Small intestine (tissue), 7 donors: Measurements from ENCODE around the gene SLC45A1. TPM values are rescaled to one million over a fixed set of nuclear protein-coding genes. Genes with fewer than 3 reads are reported as not detected.
A peak's percentile ranks its signal among the peaks of the same experiment; 100 is the strongest.

Experiments used
- DNase-seq, 2 donors: peaks; one replicate each; pipeline versions ENCODE4 v3.0.0 to v3.0.0-alpha.2; 2013
- FAIRE-seq: peaks from 2 replicates; lab custom pipeline; 2012; peaks lifted over from hg19 to GRCh38; lab: Jason Lieb, UNC
- H3K27ac ChIP-seq, 3 donors: one replicate each; pipeline ENCODE4 v1.5.1; 2013; ENCODE audit warnings: low read length in 2 of 3, mild to moderate bottlenecking in 2 of 3, control low read depth in 1 of 3, inconsistent platforms in 1 of 3, low read depth in 1 of 3, moderate library complexity in 1 of 3
- H3K27me3 ChIP-seq, 3 donors: one replicate each; pipeline ENCODE4 v1.6.1; 2013; ENCODE audit warnings: low read length in 3 of 3, inconsistent platforms in 1 of 3; ENCODE audit not compliant: control insufficient read depth in 3 of 3, insufficient read depth in 3 of 3
- H3K36me3 ChIP-seq, 3 donors: one replicate each; pipeline ENCODE4 v1.6.1; 2013; ENCODE audit warnings: low read length in 3 of 3, inconsistent platforms in 1 of 3, low read depth in 1 of 3, mild to moderate bottlenecking in 1 of 3, moderate library complexity in 1 of 3; ENCODE audit not compliant: control insufficient read depth in 3 of 3, insufficient read depth in 2 of 3
- H3K4me1 ChIP-seq, 3 donors: one replicate each; pipeline ENCODE4 v1.6.1; 2013; ENCODE audit warnings: low read length in 2 of 3, inconsistent platforms in 1 of 3, low read depth in 1 of 3, mild to moderate bottlenecking in 1 of 3, moderate library complexity in 1 of 3; ENCODE audit not compliant: control insufficient read depth in 3 of 3, insufficient read depth in 2 of 3
- H3K4me3 ChIP-seq, 3 donors: one replicate each; pipeline ENCODE4 v1.5.1; 2013; ENCODE audit warnings: low read length in 3 of 3, control low read depth in 1 of 3, inconsistent platforms in 1 of 3, low read depth in 1 of 3, mild to moderate bottlenecking in 1 of 3, moderate library complexity in 1 of 3
- H3K9me3 ChIP-seq, 2 donors: one replicate each; pipeline ENCODE4 v1.6.1; 2013; ENCODE audit warnings: low read depth in 1 of 2, low read length in 1 of 2; ENCODE audit not compliant: control insufficient read depth in 2 of 2, insufficient read depth in 1 of 2
- WGBS, 3 donors: extraction: QIAGEN DNeasy Blood & Tissue Kit; methylation state at CpG; one replicate each; pipeline ENCODE4 v1.1.7; 2013; 5-methylcytosine and 5-hydroxymethylcytosine counted together
- polyA plus RNA-seq, 4 donors: library from polyadenylated mRNA; stranded (reverse) in 3 of 4; unstranded in 1 of 4; fragments of 200-250 nt in 3 of 4; fragments of 120-200 nt in 1 of 4; gene quantifications; one replicate each; pipeline versions ENCODE4 v1.2.1 to v1.2.3, GENCODE V29; 2013
- donor health status: healthy with polysubstance abuse.
- donor health status: control.
- donor health status: control.
- donor health status: Bipolar disorder and iron deficiency.
- donor health status: healthy.

The SLC45A1 gene
- polyA plus RNA-seq, 4 donors: 0.58 to 2.4 TPM; not detected in 2

DNA sequence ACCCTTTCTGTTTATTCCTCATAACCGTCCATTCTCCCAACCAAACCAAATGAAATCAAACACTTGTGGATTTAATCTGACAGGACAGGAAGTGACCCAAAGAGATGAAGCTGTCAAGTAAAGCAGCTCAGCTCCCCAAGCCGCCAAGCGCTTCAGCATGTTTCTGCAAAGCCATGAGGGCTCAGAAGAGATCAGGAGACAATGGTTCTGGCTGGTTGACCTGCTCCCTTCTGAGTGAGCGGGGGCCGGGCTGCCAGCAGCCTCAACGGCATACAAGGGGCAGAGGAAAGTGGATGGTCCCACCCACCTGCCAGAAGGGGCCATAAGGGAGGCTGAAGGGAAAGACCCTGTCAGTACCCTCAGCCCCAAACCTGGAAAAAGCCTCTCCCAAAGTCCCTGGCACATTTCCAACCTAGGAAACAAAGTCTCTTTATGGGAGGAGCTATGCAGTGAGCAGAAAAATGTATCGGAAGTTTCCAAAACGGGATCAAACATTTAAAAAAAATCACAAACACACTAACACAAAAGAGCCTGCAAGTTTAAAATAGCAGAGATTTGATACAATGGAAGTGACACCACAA is 45.4 kb downstream of the SLC45A1 start:
- no peak for FAIRE-seq
- Histone ChIP-seq H3K27ac (peak overlapping the region in 1 of 3 donors; percentile 7), H3K36me3 (peaks cover 23 to 88% (median 42%) of the 10 kb centered on the region in 3 donors)

DNA sequence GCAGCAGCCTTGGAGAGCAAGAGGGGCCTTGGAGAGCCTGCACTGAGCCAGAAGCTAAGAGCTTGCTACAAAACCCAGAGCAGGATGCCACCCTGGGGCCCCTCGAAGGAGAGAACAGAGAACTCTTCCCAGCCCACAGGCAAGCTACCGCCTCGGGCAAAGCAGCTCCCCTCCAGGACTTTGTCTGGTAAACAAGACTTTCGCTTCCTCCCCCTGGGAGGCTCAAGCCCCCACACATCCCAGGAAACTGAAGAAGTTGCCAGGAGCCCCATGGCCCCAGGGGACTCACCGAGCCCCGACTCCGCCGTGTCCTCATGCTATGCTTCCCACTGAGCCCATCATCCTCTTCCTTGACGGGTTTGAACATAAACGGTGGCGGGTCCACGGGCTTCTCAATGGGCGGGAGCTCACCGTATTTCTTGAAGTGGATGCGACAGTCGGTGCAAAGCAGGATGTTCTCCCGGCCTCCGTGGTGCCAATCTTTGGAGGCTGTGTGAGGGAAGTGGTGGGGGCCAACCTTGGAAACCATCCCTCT is 45.9 kb downstream of the SLC45A1 start:
- WGBS, 3 donors: 66 to 80% (median 79%) methylated on average over 18 of the region's 18 CpGs
- H3K4me1 ChIP-seq: peaks cover 2 to 19% (median 10%) of the 10 kb centered on the region in 3 donors
- H3K9me3 ChIP-seq: no peaks in the 10 kb centered on the region
- no peak for FAIRE-seq
- no peak overlapping the region for H3K4me3 ChIP-seq
- peaks cover 23 to 84% (median 41%) of the 10 kb centered on the region in 3 donors for H3K36me3 ChIP-seq
- H3K27me3 ChIP-seq: no peaks in the 10 kb centered on the region
- H3K27ac ChIP-seq: peak overlapping the region in 1 of 3 donors; percentile 47
- DNase-seq: no peak

More for the DNA sequence above, 45.4 kb downstream of the SLC45A1 start:
- no peaks in the 10 kb centered on the region for H3K27me3 ChIP-seq
- 63 to 68% (median 67%) methylated on average over 8 of the region's 8 CpGs for WGBS, 3 donors
- peaks cover 2 to 19% (median 10%) of the 10 kb centered on the region in 3 donors for H3K4me1 ChIP-seq
- H3K4me3 ChIP-seq: no peak overlapping the region
- H3K9me3 ChIP-seq: no peaks in the 10 kb centered on the region
- peak in 1 of 2 donors; percentile 32 for DNase-seq

DNA sequence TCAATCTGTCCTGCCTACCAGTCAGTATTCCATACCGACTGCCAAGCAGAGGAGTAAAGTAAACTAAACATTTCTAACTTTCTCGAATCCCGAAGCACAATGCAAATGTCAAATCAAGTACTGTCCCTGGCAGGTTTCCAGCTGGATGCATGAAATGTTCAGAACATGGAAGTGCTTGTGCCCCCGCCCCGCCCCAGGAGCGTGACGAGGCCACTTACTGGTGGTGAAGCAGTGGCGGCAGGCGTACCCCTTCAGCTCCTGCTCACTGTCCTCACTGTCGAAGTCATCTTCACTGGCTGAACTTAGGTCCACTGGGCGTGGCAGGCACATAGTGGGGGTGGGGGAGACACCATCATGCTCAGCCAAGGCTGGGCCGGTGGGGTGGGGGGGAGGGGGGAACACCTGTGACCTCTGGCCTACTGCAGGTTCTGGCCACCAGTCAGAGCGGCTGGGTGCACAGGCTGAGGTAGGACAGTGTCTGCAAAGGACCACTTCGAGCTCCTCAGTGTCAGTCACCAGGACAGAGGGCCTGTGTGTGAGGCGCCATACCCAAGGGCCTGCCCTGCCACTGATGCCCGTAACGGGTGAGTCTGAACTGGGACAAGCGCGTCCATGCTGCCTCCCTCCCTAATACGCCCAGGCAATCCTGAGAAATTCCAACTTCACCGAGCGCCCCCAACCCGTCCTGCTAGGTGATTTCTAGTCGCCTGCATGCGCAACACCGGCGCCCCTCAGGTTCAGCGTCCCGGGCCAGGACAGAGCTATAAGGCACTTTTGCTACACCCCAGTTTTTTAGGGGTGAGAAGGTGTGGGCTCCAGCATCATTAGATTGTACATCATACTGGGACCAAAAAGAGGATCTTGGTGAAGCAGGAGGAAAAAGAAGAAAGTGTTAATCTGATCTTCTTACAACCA is 46.9 kb downstream of the SLC45A1 start:
- Histone ChIP-seq H3K27me3 (no peaks in the 10 kb centered on the region), H3K9me3 (no peaks in the 10 kb centered on the region), H3K4me3 (no peak overlapping the region), H3K27ac (peak overlapping the region in 1 of 3 donors; percentile 62), H3K36me3 (peaks cover 23 to 76% (median 31%) of the 10 kb centered on the region in 3 donors), H3K4me1 (peaks cover 2 to 19% (median 10%) of the 10 kb centered on the region in 3 donors)
- no peak for DNase-seq
- WGBS, 3 donors: 78 to 86% (median 79%) methylated on average over 28 to 29 of the region's 29 CpGs
- no peak for FAIRE-seq

DNA sequence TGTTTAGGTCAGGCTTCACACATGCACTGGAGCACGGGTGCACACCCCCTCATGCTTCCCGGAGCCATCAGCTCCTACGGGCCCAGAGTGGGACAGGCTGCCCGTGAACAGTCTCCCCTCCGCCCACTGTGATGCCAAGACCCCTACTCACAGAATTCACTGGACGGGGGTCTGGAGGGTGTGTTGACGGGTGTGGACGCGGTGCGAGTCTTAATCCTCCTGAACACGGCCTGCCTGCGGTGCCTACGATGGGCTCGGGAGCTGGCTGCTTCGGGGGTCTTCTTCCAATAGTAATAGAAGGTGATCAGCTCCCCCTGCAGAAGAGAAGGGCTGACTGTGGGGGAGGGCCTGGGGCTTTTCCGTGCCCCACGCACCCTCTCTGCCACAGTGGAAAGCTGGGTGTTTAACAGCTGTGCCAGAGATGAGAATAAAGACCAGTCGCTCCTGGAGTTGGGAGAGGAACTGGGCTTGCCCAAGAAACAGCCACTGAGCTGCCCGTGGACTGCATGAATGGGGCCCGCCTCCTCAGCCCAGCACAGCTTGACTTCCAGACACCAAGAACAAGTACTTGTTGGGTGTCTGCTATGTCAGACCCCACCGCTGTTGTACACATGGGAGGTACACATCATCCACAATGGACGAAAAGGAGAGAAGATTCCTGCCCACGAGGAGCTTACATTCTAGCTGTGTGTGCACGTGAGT is 47.9 kb downstream of the SLC45A1 start:
- H3K27ac ChIP-seq: no peak overlapping the region
- DNase-seq: no peak
- FAIRE-seq: no peak
- peaks cover 21 to 67% (median 24%) of the 10 kb centered on the region in 3 donors for H3K36me3 ChIP-seq
- H3K9me3 ChIP-seq: no peaks in the 10 kb centered on the region
- no peaks in the 10 kb centered on the region for H3K27me3 ChIP-seq
- peaks cover 2 to 29% (median 10%) of the 10 kb centered on the region in 3 donors for H3K4me1 ChIP-seq
- H3K4me3 ChIP-seq: no peak overlapping the region
- WGBS, 3 donors: 92 to 94% (median 93%) methylated on average over 24 of the region's 24 CpGs

DNA sequence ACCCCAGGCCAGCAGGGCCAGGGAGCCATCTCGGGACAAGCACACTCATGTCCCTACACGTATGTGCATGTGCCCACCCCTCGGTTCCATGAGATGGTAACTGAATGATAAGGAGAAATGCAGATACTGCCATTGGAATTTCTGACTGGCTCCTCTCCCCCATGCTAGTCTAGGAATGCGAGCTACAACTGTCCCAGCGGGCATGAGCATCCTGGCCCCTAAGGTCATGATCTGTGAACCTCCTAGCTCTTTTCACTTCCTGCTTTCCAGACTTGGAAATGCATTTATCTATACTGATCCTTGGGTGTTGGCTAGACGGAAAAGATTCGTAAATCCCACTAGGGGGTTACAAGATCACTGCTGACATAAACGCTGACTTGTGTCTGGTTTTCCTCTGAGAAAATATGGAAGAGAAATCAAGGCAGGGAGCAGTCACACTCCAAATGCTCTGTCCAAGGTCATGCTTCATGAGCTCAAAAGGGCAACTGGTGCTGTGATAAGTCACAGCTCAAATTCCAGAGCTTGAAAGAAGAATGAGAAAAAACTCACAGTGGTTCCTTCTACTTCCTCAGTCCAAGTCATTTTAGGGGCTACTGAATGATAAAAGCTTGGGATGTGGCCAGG is 49.8 kb downstream of the SLC45A1 start:
- DNase-seq (peak; percentile 48 to 81), FAIRE-seq (no peak)
- no peak overlapping the region for H3K4me3 ChIP-seq
- H3K27ac ChIP-seq: peak overlapping the region in 2 of 3 donors; percentile 5 to 13
- peaks cover 4 to 42% (median 20%) of the 10 kb centered on the region in 3 donors for H3K4me1 ChIP-seq
- no peaks in the 10 kb centered on the region for H3K27me3 ChIP-seq
- no peaks in the 10 kb centered on the region for H3K9me3 ChIP-seq
- WGBS, 3 donors: 70 to 81% (median 79%) methylated on average over 8 of the region's 8 CpGs
- peaks cover 11 to 62% (median 12%) of the 10 kb centered on the region in 3 donors for H3K36me3 ChIP-seq

DNA sequence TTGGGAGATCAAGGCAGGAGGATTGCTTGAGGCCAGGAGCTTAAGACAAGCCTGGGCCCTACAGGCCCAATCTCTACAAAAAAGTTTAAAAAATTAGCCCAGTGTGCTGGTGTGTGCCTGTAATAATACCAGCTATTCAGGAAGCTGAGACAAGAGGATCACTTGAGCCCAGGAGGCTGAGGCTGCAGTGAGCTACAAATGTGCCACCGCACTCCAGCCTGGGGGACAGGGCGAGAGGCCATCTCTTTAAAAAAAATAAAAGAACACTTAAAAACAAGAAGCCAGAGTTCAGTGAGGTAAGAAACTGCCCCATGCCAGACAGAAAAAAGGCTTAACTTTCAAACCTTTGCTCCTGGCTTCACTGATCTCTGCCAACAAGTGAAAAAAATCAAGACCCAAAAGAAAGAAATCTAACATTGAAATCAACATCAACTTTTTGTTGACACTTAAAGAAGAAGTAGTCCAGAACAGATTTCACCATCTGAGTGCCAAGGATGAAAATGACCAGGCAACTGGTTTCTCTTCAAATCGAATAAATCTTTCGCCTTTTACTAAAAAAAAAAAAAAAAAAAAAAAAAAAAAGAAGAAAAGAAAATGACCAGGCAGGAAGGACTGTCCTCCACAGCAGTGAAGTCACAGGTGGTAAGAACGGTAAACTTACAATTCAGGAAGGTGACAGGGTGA is 51.2 kb downstream of the SLC45A1 start:
- Histone ChIP-seq H3K4me3 (no peak overlapping the region), H3K27me3 (no peaks in the 10 kb centered on the region), H3K4me1 (peaks cover 4 to 53% (median 20%) of the 10 kb centered on the region in 3 donors), H3K9me3 (no peaks in the 10 kb centered on the region), H3K36me3 (peaks cover 6 to 61% (median 9%) of the 10 kb centered on the region in 3 donors), H3K27ac (no peak overlapping the region)
- DNase-seq (no peak), FAIRE-seq (no peak)
- 70 to 88% (median 80%) methylated on average over 5 of the region's 5 CpGs for WGBS, 3 donors

DNA sequence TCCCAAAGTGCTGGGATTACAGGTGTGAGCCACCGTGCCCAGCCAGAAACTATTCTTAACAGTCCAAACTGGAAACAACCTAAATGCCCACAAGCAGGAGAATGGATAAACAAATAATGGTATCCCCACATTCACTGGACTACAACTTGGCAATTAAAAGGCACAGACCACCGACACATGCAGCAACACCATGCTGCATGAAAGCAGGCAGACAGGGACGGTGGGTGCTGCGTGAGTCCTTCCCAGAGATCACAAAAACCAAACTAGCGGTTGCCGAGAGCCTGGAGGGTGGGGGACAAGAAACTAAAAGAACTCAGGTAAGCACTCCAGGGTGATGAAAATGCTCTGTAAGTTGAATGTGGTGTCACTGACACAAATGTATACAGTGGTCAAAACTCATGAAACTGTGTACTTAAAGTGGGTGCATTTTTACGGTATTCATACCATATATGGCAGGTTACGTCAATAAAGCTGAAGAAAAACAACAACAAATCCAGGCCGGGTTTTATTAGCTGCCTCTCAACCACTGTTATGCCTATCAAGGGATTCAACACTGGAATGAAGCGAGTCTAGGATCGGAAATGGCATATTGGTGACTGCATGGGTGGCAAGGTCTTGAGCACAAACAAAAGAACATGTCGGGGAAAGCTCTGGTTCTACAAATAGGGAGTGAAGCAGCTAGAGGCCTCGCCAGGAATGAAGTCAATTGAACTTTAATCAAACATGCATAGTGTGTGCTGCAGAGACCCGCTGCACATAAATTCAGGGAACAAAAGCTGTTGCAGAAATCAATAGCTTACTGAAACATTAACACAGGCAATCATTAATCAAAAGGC is 52.4 kb downstream of the SLC45A1 start:
- Histone ChIP-seq H3K36me3 (peaks cover 2 to 56% (median 5%) of the 10 kb centered on the region in 3 donors), H3K27ac (peak overlapping the region in 2 of 3 donors; percentile 13 to 47), H3K4me1 (peaks cover 6 to 52% (median 25%) of the 10 kb centered on the region in 3 donors), H3K27me3 (no peaks in the 10 kb centered on the region), H3K9me3 (no peaks in the 10 kb centered on the region), H3K4me3 (no peak overlapping the region)
- 54 to 65% (median 62%) methylated on average over 14 of the region's 14 CpGs for WGBS, 3 donors
- DNase-seq (peak in 1 of 2 donors; percentile 43), FAIRE-seq (no peak)
